Uterus (tissue), 2 donors: ENCODE measurements around the gene KIF3B.

Experiments used
- POLR2A ChIP-seq, 2 donors: fragments of 450-650 bp; IDR thresholded peaks; one replicate each; pipeline ENCODE4 v1.6.1; 2016; ENCODE audit warnings: antibody characterized with exemption in 2 of 2, mild to moderate bottlenecking in 1 of 2, moderate library complexity in 1 of 2
- TF ChIP-seq, protein P1 (sequence below), 4 experiments: fragments of 200-600 bp in 2 of 4; fragments of 450-650 bp in 2 of 4; sonication (generic) in 2 of 4; IDR thresholded peaks; one replicate each; pipeline ENCODE4 v1.5.1; 2016 to 2019; ENCODE audit warnings: antibody characterized with exemption in 4 of 4, mild to moderate bottlenecking in 2 of 4, moderate library complexity in 1 of 4

DNA sequence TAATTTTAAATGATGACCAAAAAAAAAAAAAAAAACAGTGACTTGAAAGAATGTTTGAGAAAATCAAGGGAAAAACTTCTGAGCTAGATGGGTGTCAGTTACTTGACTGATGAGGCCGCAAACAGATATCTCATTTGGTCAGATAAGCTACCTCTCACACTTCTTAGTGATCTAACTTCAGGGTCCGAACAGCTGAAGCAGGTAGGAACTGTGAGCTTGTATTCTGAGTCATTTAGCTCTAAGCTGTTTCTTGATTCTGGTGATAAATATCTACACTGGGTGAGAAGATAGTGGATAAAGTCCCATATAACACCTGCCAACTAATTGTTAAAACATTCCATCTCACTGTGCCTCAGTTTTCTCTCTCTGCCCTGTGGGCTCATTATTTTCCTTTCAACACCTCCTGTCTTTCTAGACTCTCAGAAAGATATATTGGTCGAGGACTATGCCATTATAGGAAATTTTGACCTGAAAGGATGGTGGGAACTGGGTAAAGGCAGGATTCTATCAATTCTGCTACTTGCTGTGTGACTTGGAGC lies 7.7 kb downstream of the KIF3B start:
- no peak for TF ChIP-seq POLR2A (IDR thresholded peaks at IDR 0.05)
- TF ChIP-seq, protein P1, sequence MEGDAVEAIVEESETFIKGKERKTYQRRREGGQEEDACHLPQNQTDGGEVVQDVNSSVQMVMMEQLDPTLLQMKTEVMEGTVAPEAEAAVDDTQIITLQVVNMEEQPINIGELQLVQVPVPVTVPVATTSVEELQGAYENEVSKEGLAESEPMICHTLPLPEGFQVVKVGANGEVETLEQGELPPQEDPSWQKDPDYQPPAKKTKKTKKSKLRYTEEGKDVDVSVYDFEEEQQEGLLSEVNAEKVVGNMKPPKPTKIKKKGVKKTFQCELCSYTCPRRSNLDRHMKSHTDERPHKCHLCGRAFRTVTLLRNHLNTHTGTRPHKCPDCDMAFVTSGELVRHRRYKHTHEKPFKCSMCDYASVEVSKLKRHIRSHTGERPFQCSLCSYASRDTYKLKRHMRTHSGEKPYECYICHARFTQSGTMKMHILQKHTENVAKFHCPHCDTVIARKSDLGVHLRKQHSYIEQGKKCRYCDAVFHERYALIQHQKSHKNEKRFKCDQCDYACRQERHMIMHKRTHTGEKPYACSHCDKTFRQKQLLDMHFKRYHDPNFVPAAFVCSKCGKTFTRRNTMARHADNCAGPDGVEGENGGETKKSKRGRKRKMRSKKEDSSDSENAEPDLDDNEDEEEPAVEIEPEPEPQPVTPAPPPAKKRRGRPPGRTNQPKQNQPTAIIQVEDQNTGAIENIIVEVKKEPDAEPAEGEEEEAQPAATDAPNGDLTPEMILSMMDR (IDR thresholded peaks at IDR 0.05), result no peak
